WTC11 (cell line): ENCODE data around the gene DSG3. TPM values are rescaled to one million over a fixed set of nuclear protein-coding genes. Genes with fewer than 3 reads are reported as not detected.

Source experiments
- ATAC-seq: fragments of 200-7000 bp; cut with Tn5 transposase; 2 replicates; pipeline ENCODE4 v1.10.0; 2021; ENCODE audit warnings: mild to moderate bottlenecking, moderate library complexity
- CTCF ChIA-PET: fragments of 300-600 bp; sonication (Branson Sonifier 250); formaldehyde crosslinking; loops from one replicate; lab custom pipeline; 2021; ENCODE audit warnings: antibody characterized with exemption; lab: Charles Lee
- POLR2A ChIA-PET: fragments of 350-600 bp; sonication (Branson Sonifier 250); formaldehyde crosslinking; loops from one replicate; lab custom pipeline; 2021; ENCODE audit warnings: antibody characterized with exemption; lab: Charles Lee
- DNase-seq: peaks from one replicate; pipeline ENCODE4 v3.0.0; 2021; ENCODE audit warnings: low spot score
- H3K27ac Mint-ChIP-seq: 2 replicates; pipeline ENCODE4 v1.8.0; 2021; ENCODE audit warnings: mixed read lengths
- H3K27me3 Mint-ChIP-seq: 2 replicates; pipeline ENCODE4 v1.8.0; 2021; ENCODE audit warnings: low read depth, mild to moderate bottlenecking, moderate library complexity, mixed read lengths
- H3K36me3 Mint-ChIP-seq: 2 replicates; pipeline ENCODE4 v1.8.0; 2021; ENCODE audit warnings: mixed read lengths
- H3K4me1 Mint-ChIP-seq: 2 replicates; pipeline ENCODE4 v1.8.0; 2022; ENCODE audit warnings: mixed read lengths
- H3K4me3 Mint-ChIP-seq: 2 replicates; pipeline ENCODE4 v1.8.0; 2021; ENCODE audit warnings: mild to moderate bottlenecking, moderate library complexity, mixed read lengths
- H3K9me3 Mint-ChIP-seq: 2 replicates; pipeline ENCODE4 v1.8.0; 2021; ENCODE audit warnings: mixed read lengths
- FOXJ3 ChIP-seq: sonication (generic); formaldehyde crosslinking; IDR thresholded peaks from 2 replicates; pipeline ENCODE4 v1.9.0; 2021; ENCODE audit warnings: missing genetic modification reagents, mild to moderate bottlenecking, borderline replicate concordance
- GABPB1 ChIP-seq: sonication (generic); formaldehyde crosslinking; IDR thresholded peaks from 2 replicates; pipeline ENCODE4 v1.8.1; 2023; ENCODE audit warnings: mild to moderate bottlenecking, missing genetic modification reagents
- GTF2I ChIP-seq: fragments of 250-450 bp; sonication (Bioruptor Pico); conservative IDR thresholded peaks from 2 replicates; pipeline ENCODE4 v1.4.0; 2021; ENCODE audit warnings: mild to moderate bottlenecking
- MXD4 ChIP-seq: fragments of 250-450 bp; sonication (Bioruptor Pico); IDR thresholded peaks from 2 replicates; pipeline ENCODE4 v1.8.0; 2021; ENCODE audit warnings: mild to moderate bottlenecking, moderate library complexity, borderline replicate concordance
- NFATC4 ChIP-seq: fragments of 250-450 bp; sonication (Bioruptor Pico); IDR thresholded peaks from 2 replicates; pipeline ENCODE4 v1.9.0; 2021; ENCODE audit warnings: mild to moderate bottlenecking
- NFE2L1 ChIP-seq: sonication (generic); formaldehyde crosslinking; IDR thresholded peaks from 2 replicates; pipeline ENCODE4 v1.8.1; 2023; ENCODE audit warnings: missing genetic modification reagents
- PRRX2 ChIP-seq: fragments of 250-450 bp; sonication (Bioruptor Pico); IDR thresholded peaks from 2 replicates; pipeline ENCODE4 v1.8.0; 2021; ENCODE audit warnings: mild to moderate bottlenecking
- RORB ChIP-seq: fragments of 250-450 bp; sonication (Bioruptor Pico); IDR thresholded peaks from 2 replicates; pipeline ENCODE4 v1.9.0; 2021; ENCODE audit warnings: mild to moderate bottlenecking
- SOX15 ChIP-seq: fragments of 250-450 bp; sonication (Bioruptor Pico); IDR thresholded peaks from 2 replicates; pipeline ENCODE4 v1.9.0; 2021; ENCODE audit warnings: mild to moderate bottlenecking
- SP1 ChIP-seq: sonication (generic); formaldehyde crosslinking; conservative IDR thresholded peaks from 2 replicates; pipeline ENCODE4 v1.8.1; 2022; ENCODE audit warnings: missing genetic modification reagents
- TCF7 ChIP-seq: sonication (generic); formaldehyde crosslinking; IDR thresholded peaks from 2 replicates; pipeline ENCODE4 v1.8.0; 2022; ENCODE audit warnings: mild to moderate bottlenecking, low read depth, missing genetic modification reagents, moderate library complexity
- ZNF121 ChIP-seq: sonication (generic); formaldehyde crosslinking; IDR thresholded peaks from 2 replicates; pipeline ENCODE4 v1.8.0; 2023; ENCODE audit warnings: missing genetic modification reagents
- total RNA-seq: library from RNA; stranded (reverse); gene quantifications from 3 replicates; pipeline ENCODE4 v1.2.3, GENCODE V29; 2021
- TF ChIP-seq, protein P1 (sequence below): sonication (generic); formaldehyde crosslinking; IDR thresholded peaks from 2 replicates; pipeline ENCODE4 v1.8.0; 2022; ENCODE audit warnings: mild to moderate bottlenecking, missing genetic modification reagents
- TF ChIP-seq, protein P2 (sequence below): fragments of 250-450 bp; sonication (Bioruptor Pico); IDR thresholded peaks from 2 replicates; pipeline ENCODE4 v1.8.0; 2021; ENCODE audit warnings: mild to moderate bottlenecking
- TF ChIP-seq, protein P3 (sequence below): sonication (generic); formaldehyde crosslinking; IDR thresholded peaks from 2 replicates; pipeline ENCODE4 v1.8.0; 2022; ENCODE audit warnings: mild to moderate bottlenecking, missing genetic modification reagents
- TF ChIP-seq, protein P4 (sequence below): sonication (generic); formaldehyde crosslinking; IDR thresholded peaks from 2 replicates; pipeline ENCODE4 v1.8.0; 2022; ENCODE audit warnings: mild to moderate bottlenecking, missing genetic modification reagents
- TF ChIP-seq, protein P5 (sequence below): sonication (generic); formaldehyde crosslinking; IDR thresholded peaks from 2 replicates; pipeline ENCODE4 v1.8.1; 2023; ENCODE audit warnings: mild to moderate bottlenecking, missing genetic modification reagents
- TF ChIP-seq, protein P6 (sequence below): sonication (generic); formaldehyde crosslinking; IDR thresholded peaks from 2 replicates; pipeline ENCODE4 v1.8.1; 2023; ENCODE audit warnings: mild to moderate bottlenecking, missing genetic modification reagents, moderate library complexity
- TF ChIP-seq, protein P7 (sequence below): sonication (generic); formaldehyde crosslinking; conservative IDR thresholded peaks from 2 replicates; pipeline ENCODE4 v1.8.1; 2023; ENCODE audit warnings: mild to moderate bottlenecking, low read depth, missing genetic modification reagents, moderate library complexity
- TF ChIP-seq, protein P8 (sequence below): sonication (generic); formaldehyde crosslinking; IDR thresholded peaks from 2 replicates; pipeline ENCODE4 v1.8.0; 2023; ENCODE audit warnings: missing genetic modification reagents
- TF ChIP-seq, protein P9 (sequence below): sonication (generic); formaldehyde crosslinking; IDR thresholded peaks from 2 replicates; pipeline ENCODE4 v1.8.1; 2023; ENCODE audit warnings: mild to moderate bottlenecking, moderate library complexity, missing genetic modification reagents
- TF ChIP-seq, protein P10 (sequence below): fragments of 250-450 bp; sonication (Bioruptor Pico); conservative IDR thresholded peaks from 2 replicates; pipeline ENCODE4 v1.9.0; 2021; ENCODE audit warnings: mild to moderate bottlenecking

Gene DSG3
- total RNA-seq, 1 experiment from 2014 or later: 0.04 TPM

DNA sequence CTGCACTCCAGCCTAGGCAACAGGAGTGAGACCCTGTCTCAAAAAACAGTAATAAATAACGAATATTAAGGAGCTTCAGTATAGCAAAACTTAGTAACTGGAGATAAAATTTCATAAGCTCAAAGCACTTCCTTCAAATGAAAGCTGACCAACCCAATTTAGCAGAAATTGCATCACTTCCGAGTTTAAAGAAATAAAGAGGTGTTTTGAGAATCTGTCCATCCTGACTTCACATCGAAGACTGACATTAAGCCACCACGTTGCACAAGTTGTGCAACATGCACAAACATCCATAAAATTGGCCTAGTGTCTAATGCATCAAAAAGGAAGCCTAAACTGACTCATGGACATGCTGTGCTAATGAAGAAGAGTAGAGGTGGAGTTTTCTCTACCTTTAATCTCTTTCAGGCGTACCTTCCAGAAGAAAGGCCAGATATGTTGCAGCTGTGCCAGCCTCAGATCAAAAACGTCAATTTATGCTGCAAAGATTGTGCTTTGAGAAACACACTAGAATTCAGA is 7.7 kb upstream of the DSG3 start (continued):
- no peak for TF ChIP-seq PRRX2 (CRISPR knock-in tag)
- TF ChIP-seq, protein P1, sequence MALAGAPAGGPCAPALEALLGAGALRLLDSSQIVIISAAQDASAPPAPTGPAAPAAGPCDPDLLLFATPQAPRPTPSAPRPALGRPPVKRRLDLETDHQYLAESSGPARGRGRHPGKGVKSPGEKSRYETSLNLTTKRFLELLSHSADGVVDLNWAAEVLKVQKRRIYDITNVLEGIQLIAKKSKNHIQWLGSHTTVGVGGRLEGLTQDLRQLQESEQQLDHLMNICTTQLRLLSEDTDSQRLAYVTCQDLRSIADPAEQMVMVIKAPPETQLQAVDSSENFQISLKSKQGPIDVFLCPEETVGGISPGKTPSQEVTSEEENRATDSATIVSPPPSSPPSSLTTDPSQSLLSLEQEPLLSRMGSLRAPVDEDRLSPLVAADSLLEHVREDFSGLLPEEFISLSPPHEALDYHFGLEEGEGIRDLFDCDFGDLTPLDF (CRISPR knock-in tag): no peak
- TF ChIP-seq, protein P2, sequence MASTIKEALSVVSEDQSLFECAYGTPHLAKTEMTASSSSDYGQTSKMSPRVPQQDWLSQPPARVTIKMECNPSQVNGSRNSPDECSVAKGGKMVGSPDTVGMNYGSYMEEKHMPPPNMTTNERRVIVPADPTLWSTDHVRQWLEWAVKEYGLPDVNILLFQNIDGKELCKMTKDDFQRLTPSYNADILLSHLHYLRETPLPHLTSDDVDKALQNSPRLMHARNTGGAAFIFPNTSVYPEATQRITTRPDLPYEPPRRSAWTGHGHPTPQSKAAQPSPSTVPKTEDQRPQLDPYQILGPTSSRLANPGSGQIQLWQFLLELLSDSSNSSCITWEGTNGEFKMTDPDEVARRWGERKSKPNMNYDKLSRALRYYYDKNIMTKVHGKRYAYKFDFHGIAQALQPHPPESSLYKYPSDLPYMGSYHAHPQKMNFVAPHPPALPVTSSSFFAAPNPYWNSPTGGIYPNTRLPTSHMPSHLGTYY (CRISPR knock-in tag): no peak
- no peak for TF ChIP-seq RORB (CRISPR knock-in tag)

DNA sequence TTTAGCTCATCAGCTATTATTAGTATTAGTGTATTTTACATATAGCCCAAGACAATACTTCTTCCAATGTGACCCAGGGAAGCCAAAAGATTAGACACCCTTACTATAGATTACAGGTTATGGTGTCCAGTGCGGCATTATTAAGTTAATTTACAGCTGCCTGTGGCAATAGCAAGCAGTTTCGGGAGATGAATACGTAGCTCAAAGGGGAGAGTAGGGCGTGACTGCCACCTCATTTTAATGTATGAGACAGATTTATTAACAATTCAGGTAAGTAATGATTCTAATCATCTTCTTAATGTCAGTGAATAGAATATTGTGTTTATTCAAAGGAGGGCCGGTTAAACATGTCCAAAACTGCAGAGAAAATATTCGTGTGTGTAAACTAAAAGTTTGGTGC is 6.8 kb upstream of the DSG3 start:
- POLR2A ChIA-PET: no interaction called here
- Mint-ChIP-seq H3K9me3 (no peaks in the 10 kb centered on the region), H3K4me1 (no peaks in the 10 kb centered on the region), H3K27me3 (no peaks in the 10 kb centered on the region), H3K4me3 (no peak overlapping the region), H3K27ac (no peak overlapping the region), H3K36me3 (no peaks in the 10 kb centered on the region)
- CTCF ChIA-PET: no interaction called here
- DNase-seq (no peak), ATAC-seq (no peak)
- TF ChIP-seq, protein P3, sequence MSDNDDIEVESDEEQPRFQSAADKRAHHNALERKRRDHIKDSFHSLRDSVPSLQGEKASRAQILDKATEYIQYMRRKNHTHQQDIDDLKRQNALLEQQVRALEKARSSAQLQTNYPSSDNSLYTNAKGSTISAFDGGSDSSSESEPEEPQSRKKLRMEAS (CRISPR knock-in tag): no peak
- TF ChIP-seq ZNF121 (no peak), SP1 (no peak), NFE2L1 (no peak), GTF2I (no peak), GABPB1 (CRISPR knock-in tag) (no peak), NFATC4 (CRISPR knock-in tag) (no peak)
- TF ChIP-seq, protein P4, sequence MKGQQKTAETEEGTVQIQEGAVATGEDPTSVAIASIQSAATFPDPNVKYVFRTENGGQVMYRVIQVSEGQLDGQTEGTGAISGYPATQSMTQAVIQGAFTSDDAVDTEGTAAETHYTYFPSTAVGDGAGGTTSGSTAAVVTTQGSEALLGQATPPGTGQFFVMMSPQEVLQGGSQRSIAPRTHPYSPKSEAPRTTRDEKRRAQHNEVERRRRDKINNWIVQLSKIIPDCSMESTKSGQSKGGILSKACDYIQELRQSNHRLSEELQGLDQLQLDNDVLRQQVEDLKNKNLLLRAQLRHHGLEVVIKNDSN (CRISPR knock-in tag): no peak
- TF ChIP-seq, protein P5, sequence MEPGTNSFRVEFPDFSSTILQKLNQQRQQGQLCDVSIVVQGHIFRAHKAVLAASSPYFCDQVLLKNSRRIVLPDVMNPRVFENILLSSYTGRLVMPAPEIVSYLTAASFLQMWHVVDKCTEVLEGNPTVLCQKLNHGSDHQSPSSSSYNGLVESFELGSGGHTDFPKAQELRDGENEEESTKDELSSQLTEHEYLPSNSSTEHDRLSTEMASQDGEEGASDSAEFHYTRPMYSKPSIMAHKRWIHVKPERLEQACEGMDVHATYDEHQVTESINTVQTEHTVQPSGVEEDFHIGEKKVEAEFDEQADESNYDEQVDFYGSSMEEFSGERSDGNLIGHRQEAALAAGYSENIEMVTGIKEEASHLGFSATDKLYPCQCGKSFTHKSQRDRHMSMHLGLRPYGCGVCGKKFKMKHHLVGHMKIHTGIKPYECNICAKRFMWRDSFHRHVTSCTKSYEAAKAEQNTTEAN (CRISPR knock-in tag): no peak
- TF ChIP-seq, protein P6, sequence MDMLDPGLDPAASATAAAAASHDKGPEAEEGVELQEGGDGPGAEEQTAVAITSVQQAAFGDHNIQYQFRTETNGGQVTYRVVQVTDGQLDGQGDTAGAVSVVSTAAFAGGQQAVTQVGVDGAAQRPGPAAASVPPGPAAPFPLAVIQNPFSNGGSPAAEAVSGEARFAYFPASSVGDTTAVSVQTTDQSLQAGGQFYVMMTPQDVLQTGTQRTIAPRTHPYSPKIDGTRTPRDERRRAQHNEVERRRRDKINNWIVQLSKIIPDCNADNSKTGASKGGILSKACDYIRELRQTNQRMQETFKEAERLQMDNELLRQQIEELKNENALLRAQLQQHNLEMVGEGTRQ (CRISPR knock-in tag): no peak
- TF ChIP-seq, protein P7, sequence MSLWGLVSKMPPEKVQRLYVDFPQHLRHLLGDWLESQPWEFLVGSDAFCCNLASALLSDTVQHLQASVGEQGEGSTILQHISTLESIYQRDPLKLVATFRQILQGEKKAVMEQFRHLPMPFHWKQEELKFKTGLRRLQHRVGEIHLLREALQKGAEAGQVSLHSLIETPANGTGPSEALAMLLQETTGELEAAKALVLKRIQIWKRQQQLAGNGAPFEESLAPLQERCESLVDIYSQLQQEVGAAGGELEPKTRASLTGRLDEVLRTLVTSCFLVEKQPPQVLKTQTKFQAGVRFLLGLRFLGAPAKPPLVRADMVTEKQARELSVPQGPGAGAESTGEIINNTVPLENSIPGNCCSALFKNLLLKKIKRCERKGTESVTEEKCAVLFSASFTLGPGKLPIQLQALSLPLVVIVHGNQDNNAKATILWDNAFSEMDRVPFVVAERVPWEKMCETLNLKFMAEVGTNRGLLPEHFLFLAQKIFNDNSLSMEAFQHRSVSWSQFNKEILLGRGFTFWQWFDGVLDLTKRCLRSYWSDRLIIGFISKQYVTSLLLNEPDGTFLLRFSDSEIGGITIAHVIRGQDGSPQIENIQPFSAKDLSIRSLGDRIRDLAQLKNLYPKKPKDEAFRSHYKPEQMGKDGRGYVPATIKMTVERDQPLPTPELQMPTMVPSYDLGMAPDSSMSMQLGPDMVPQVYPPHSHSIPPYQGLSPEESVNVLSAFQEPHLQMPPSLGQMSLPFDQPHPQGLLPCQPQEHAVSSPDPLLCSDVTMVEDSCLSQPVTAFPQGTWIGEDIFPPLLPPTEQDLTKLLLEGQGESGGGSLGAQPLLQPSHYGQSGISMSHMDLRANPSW (CRISPR knock-in tag): no peak

DNA sequence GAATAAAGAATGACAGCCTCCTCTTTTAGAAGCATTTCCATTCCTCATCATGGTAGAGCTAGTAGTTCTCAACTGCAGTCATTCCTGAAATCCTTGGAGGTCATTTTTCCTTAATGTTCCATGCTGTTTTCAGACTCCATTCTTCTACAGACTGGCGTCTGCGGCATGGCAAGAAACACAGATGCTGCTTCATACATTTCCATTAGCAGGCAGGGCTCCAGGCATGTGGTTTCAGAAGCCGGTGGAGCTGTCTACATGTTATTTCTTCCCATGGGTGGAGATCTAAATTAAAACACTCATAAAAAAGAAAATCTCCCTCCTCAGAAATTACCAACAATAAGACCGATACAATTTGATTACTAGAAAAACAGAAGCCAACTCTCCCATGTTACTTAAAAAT is 6.0 kb upstream of the DSG3 start:
- Mint-ChIP-seq H3K4me3 (no peak overlapping the region), H3K4me1 (no peaks in the 10 kb centered on the region), H3K27me3 (no peaks in the 10 kb centered on the region), H3K36me3 (no peaks in the 10 kb centered on the region), H3K27ac (no peak overlapping the region), H3K9me3 (no peaks in the 10 kb centered on the region)
- no peak for ATAC-seq
- CTCF ChIA-PET: no interaction called here
- no peak for DNase-seq
- POLR2A ChIA-PET: no interaction called here
- TF ChIP-seq, protein P8, sequence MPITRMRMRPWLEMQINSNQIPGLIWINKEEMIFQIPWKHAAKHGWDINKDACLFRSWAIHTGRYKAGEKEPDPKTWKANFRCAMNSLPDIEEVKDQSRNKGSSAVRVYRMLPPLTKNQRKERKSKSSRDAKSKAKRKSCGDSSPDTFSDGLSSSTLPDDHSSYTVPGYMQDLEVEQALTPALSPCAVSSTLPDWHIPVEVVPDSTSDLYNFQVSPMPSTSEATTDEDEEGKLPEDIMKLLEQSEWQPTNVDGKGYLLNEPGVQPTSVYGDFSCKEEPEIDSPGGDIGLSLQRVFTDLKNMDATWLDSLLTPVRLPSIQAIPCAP (CRISPR knock-in tag): no peak
- TF ChIP-seq, protein P9, sequence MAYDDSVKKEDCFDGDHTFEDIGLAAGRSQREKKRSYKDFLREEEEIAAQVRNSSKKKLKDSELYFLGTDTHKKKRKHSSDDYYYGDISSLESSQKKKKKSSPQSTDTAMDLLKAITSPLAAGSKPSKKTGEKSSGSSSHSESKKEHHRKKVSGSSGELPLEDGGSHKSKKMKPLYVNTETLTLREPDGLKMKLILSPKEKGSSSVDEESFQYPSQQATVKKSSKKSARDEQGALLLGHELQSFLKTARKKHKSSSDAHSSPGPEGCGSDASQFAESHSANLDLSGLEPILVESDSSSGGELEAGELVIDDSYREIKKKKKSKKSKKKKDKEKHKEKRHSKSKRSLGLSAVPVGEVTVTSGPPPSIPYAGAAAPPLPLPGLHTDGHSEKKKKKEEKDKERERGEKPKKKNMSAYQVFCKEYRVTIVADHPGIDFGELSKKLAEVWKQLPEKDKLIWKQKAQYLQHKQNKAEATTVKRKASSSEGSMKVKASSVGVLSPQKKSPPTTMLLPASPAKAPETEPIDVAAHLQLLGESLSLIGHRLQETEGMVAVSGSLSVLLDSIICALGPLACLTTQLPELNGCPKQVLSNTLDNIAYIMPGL (CRISPR knock-in tag): no peak
- TF ChIP-seq MXD4 (no peak), FOXJ3 (CRISPR knock-in tag) (no peak), TCF7 (CRISPR knock-in tag) (no peak), SOX15 (CRISPR knock-in tag) (no peak)
- TF ChIP-seq, protein P10, sequence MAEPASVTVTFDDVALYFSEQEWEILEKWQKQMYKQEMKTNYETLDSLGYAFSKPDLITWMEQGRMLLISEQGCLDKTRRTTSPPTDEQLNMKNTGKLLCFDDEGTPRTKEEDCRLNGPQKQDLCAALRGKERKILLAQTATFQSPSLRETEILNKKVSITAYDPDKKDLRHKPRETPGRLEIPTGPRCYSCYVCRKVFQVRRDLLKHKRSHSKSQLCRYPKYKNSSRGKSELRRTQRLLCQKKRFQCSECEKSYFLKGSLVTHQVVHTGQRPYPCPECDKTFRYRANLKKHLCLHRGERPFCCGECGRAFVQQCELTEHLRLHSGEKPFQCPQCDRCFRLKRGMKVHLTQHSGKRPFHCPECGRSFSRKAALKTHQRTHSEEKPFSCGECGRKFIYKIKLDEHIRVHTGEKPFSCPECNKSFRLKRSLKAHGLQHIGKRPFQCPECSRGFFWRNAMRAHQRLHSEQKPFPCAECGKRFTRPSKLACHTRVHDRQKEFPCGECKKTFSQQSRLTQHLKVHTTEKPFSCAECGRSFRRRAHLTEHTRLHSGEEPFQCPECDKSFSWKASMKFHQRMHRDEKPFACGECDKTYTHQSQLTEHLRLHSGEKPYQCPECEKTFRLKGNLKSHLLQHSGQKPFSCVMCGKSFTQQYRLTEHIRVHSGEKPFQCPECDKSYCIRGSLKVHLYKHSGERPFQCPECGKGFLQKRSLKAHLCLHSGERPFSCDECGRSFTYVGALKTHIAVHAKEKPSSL (CRISPR knock-in tag): no peak
